GM12874 (cell line): ENCODE data around the gene IRS4.

Source experiments
- CTCF ChIP-seq: IDR thresholded peaks from 2 replicates; pipeline ENCODE4 v1.5.1; 2011; ENCODE audit warnings: low read depth, mild to moderate bottlenecking, control low read depth, low read length, moderate library complexity; ENCODE audit not compliant: insufficient read depth

Gene IRS4

DNA sequence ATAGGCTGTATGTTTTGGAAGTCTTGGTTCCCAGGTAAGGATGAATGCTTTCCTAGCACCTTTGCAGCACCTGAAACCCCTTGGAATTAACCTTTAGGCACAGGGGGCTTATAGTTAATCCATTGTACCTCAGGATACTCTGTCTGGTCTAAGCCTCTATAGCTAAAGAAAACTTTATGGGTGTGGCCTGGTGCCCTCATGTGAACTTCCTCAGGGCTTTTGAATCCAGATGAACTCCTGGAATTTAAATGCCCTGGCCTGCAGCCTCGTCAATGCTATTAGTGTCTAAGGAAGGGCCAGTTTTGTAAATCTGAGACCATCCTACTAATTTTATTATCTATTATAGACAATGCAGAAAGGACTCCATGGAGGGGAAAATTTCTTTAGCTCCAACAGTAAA, 33.8 kb downstream of the IRS4 start:
- TF ChIP-seq CTCF = no peak

DNA sequence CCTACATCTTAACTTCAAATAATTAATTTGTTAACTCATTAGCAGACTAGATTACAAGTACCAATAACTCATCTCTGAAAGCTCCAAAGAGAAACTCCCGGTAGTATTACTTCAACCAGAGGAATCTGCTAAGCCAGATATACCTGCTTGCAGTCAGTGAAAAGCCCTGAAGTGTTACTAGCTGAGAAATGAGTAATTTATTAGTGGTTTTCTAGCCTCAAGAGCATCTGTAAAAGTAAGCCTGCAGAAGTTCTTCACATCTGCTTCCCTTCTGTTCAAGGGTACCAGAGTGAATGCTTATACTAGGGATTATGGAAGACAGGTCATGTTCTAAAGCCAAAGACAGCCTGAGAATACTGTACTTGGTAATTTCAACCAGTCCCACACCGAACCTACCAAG, 34.7 kb downstream of the IRS4 start:
- no peak for TF ChIP-seq CTCF

GRCh38 chrX:108699368-108699767, 37.0 kb downstream of the IRS4 start:
- peak; percentile 20; the same call in 1 of the 2 replicates for TF ChIP-seq CTCF

GRCh38 chrX:108696690-108697089, 39.7 kb downstream of the IRS4 start:
- no peak for TF ChIP-seq CTCF
